ENCODE data around the gene COQ4.

Gene COQ4

GRCh38 chr9:128383007-128383753 lies 60.5 kb downstream of the COQ4 start:
- DNase-seq, result no peak

All from GF-D8 (cell line).